Panc1 (cell line): Measurements from ENCODE around the gene TESK2. TPM values are rescaled to one million over a fixed set of nuclear protein-coding genes. Genes with fewer than 3 reads are reported as not detected.

ENCODE experiments used
- ATAC-seq: fragments of 200-7000 bp; cut with Tn5 transposase; 2 replicates; pipeline ENCODE4 v1.9.1; 2020; ENCODE audit warnings: mild to moderate bottlenecking, moderate library complexity
- BruUV-seq: library from RNA; stranded (reverse); fragments of 400-500 nt; replicated peaks from 2 replicates; lab custom pipeline; 2021; lab: Mats Ljungman, UMichigan
- CTCF ChIA-PET: fragments of 300-600 bp; sonication (Branson Sonifier 250); formaldehyde crosslinking; loops from one replicate; lab custom pipeline; 2022; ENCODE audit warnings: antibody characterized with exemption; lab: Charles Lee
- POLR2A ChIA-PET: fragments of 300-600 bp; sonication (Branson Sonifier 250); formaldehyde crosslinking; loops from one replicate; lab custom pipeline; 2022; ENCODE audit warnings: antibody characterized with exemption; lab: Charles Lee
- DNase-seq: peaks from one replicate; pipeline ENCODE4 v3.0.0-alpha.2; 2010; ENCODE audit warnings: low read depth, low spot score
- H3K27ac ChIP-seq: 2 replicates; pipeline ENCODE4 v1.5.1; 2011; ENCODE audit warnings: mild to moderate bottlenecking, low read length, inconsistent platforms
- H3K27me3 ChIP-seq: fragments of 200-500 bp; sonication (Bioruptor generic); 2 replicates; pipeline ENCODE4 v1.6.0; 2014; ENCODE audit warnings: low read length, inconsistent platforms; ENCODE audit not compliant: control insufficient read depth, insufficient read depth
- H3K36me3 ChIP-seq: fragments of 200-500 bp; sonication (Bioruptor generic); 2 replicates; pipeline ENCODE4 v1.5.1; 2014; ENCODE audit warnings: inconsistent platforms, mild to moderate bottlenecking, low read length, moderate library complexity; ENCODE audit not compliant: control insufficient read depth, insufficient read depth
- H3K4me1 ChIP-seq: 2 replicates; pipeline ENCODE4 v1.5.1; 2011; ENCODE audit warnings: inconsistent platforms, mild to moderate bottlenecking, low read length, moderate library complexity; ENCODE audit not compliant: control insufficient read depth, insufficient read depth
- H3K4me3 ChIP-seq, 2 experiments: 2 replicates each; pipeline ENCODE4 v1.5.1; 2011 to 2012; ENCODE audit warnings: low read depth in 2 of 2, low read length in 2 of 2, mild to moderate bottlenecking in 2 of 2, inconsistent platforms in 1 of 2, moderate library complexity in 1 of 2
- H3K9me3 ChIP-seq: fragments of 200-500 bp; sonication (Bioruptor generic); 2 replicates; pipeline ENCODE4 v1.5.1; 2014; ENCODE audit warnings: low read depth, mild to moderate bottlenecking, inconsistent platforms, low read length, moderate library complexity; ENCODE audit not compliant: control insufficient read depth, insufficient read depth
- POLR2AphosphoS5 ChIP-seq: IDR thresholded peaks from 2 replicates; pipeline ENCODE4 v1.6.1; 2012; ENCODE audit warnings: mild to moderate bottlenecking, low read depth, low read length, moderate library complexity
- SIN3A ChIP-seq: IDR thresholded peaks from 2 replicates; pipeline ENCODE4 v1.6.1; 2012; ENCODE audit warnings: low read depth, mild to moderate bottlenecking, low read length, moderate library complexity, borderline replicate concordance; ENCODE audit not compliant: insufficient read depth
- TCF7L2 ChIP-seq: IDR thresholded peaks from 2 replicates; pipeline ENCODE4 v1.6.1; 2011; ENCODE audit warnings: mild to moderate bottlenecking, low read depth, low read length, inconsistent platforms
- in situ Hi-C: cut with HindIII; loops from 2 replicates; pipeline ENCODE4 v1.10.0; 2016; ENCODE audit warnings: low sequenced_read_pairs, low pct_unique_long_range_greater_than_20kb
- intact Hi-C: fragments of 100-400 bp; cut with micrococcal nuclease; formaldehyde crosslinking; loops from one replicate; pipeline ENCODE4 v1.10.0; 2022; ENCODE audit not compliant: unreplicated experiment
- total RNA-seq: library from RNA; stranded (reverse); gene quantifications from one replicate; pipeline ENCODE4 v1.2.1, GENCODE V29; 2021; ENCODE audit not compliant: unreplicated experiment
- TF ChIP-seq, protein P1 (sequence below): fragments of 450-650 bp; IDR thresholded peaks from 2 replicates; pipeline ENCODE4 v1.5.1; 2017; ENCODE audit warnings: mild to moderate bottlenecking
- TF ChIP-seq, protein P2 (sequence below), 2 experiments: IDR thresholded peaks; 2 replicates each; pipeline ENCODE4 v1.6.1; 2011 to 2012; ENCODE audit warnings: low read depth in 2 of 2, control low read depth in 1 of 2, low read length in 1 of 2, mild to moderate bottlenecking in 1 of 2, moderate library complexity in 1 of 2; ENCODE audit not compliant: insufficient read depth in 1 of 2

Gene TESK2
- total RNA-seq, 1 experiment from 2014 or later = 3.3 TPM

DNA sequence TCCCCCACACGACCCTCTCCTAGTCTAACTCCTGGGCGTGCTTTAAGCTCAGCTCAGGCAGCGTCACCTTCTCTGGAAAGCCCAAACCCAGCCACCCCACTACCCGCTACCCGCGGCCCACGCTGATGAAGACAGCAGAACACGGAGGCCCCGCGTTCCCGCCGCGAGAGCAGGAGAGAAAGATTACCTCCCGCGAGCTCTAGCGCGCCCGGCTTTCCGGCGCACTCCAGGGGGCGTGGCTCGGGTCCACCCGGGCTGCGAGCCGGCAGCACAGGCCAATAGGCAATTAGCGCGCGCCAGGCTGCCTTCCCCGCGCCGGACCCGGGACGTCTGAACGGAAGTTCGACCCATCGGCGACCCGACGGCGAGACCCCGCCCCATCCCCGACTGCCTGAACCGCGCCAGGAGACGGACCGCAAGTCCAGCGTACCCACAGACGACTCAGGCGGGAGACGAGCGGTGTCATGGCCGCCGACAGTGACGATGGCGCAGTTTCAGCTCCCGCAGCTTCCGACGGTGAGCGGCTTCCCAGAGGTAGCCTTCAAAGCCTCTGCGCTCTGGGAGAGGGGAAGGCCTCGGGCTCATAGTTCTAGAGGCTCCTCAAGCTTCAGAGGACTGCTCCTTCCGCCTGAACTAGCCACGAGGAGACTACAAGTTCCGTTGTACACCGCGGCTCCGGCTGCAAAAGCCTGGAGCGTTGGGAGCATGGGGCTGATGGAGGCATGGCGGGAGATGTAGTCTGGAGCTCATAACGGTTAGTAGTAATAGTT is 151.0 kb downstream of the TESK2 start, which contains the start of the genes MUTYH and TOE1:
Gene MUTYH (minus strand): TSS at position 652 of the 770 bp plus-strand sequence. CDS start 5,935 bp downstream, outside the sequence.
Gene TOE1 (plus strand): TSS at position 382 of the 770 bp plus-strand sequence. CDS start 83 bp downstream, at position 465.
- intact Hi-C loops (no loop called here), in situ Hi-C loops (no loop called here)
- ATAC-seq (peak; percentile 95), DNase-seq (no peak)
- no TSS peak for BruUV-seq
- Histone ChIP-seq H3K9me3 (no peaks in the 10 kb centered on the region), H3K4me1 (peaks cover 19% of the 10 kb centered on the region), H3K27ac (peak within 1 kb of the TSS; percentile 98), H3K27me3 (no peaks in the 10 kb centered on the region), H3K36me3 (peaks cover 14% of the 10 kb centered on the region), H3K4me3 (peak within 1 kb of the TSS; percentile 89 to 90)
- TF ChIP-seq, protein P1, sequence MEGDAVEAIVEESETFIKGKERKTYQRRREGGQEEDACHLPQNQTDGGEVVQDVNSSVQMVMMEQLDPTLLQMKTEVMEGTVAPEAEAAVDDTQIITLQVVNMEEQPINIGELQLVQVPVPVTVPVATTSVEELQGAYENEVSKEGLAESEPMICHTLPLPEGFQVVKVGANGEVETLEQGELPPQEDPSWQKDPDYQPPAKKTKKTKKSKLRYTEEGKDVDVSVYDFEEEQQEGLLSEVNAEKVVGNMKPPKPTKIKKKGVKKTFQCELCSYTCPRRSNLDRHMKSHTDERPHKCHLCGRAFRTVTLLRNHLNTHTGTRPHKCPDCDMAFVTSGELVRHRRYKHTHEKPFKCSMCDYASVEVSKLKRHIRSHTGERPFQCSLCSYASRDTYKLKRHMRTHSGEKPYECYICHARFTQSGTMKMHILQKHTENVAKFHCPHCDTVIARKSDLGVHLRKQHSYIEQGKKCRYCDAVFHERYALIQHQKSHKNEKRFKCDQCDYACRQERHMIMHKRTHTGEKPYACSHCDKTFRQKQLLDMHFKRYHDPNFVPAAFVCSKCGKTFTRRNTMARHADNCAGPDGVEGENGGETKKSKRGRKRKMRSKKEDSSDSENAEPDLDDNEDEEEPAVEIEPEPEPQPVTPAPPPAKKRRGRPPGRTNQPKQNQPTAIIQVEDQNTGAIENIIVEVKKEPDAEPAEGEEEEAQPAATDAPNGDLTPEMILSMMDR = no peak
- TF ChIP-seq, protein P2, sequence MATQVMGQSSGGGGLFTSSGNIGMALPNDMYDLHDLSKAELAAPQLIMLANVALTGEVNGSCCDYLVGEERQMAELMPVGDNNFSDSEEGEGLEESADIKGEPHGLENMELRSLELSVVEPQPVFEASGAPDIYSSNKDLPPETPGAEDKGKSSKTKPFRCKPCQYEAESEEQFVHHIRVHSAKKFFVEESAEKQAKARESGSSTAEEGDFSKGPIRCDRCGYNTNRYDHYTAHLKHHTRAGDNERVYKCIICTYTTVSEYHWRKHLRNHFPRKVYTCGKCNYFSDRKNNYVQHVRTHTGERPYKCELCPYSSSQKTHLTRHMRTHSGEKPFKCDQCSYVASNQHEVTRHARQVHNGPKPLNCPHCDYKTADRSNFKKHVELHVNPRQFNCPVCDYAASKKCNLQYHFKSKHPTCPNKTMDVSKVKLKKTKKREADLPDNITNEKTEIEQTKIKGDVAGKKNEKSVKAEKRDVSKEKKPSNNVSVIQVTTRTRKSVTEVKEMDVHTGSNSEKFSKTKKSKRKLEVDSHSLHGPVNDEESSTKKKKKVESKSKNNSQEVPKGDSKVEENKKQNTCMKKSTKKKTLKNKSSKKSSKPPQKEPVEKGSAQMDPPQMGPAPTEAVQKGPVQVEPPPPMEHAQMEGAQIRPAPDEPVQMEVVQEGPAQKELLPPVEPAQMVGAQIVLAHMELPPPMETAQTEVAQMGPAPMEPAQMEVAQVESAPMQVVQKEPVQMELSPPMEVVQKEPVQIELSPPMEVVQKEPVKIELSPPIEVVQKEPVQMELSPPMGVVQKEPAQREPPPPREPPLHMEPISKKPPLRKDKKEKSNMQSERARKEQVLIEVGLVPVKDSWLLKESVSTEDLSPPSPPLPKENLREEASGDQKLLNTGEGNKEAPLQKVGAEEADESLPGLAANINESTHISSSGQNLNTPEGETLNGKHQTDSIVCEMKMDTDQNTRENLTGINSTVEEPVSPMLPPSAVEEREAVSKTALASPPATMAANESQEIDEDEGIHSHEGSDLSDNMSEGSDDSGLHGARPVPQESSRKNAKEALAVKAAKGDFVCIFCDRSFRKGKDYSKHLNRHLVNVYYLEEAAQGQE (IDR thresholded peaks at IDR 0.05; ENCODE audit: insufficient read depth in 1 of 2, low read depth in 2 of 2, low read length in 1 of 2) = no peak
- TF ChIP-seq TCF7L2 = peak; percentile 58; the same call in 1 of the 2 replicates
- TF ChIP-seq SIN3A = 0 out of 2 replicates have a peak, but pooled peaks have one; percentile 14
- TF ChIP-seq POLR2AphosphoS5 = peak; percentile 87
- CTCF ChIA-PET = interaction anchor here (0.5 to 2.0 kb wide), 4 partner anchors 151 to 218 kb away, joined by 3 to 10 read pairs (median 6); partner anchors contain the start of genes CCDC163, MMACHC and TESK2
- POLR2A ChIA-PET = interaction anchor here (0.5 to 1.6 kb wide), 4 partner anchors 8 to 915 kb away, joined by 3 to 4 read pairs (median 3); no protein-coding TSS in a partner anchor

DNA sequence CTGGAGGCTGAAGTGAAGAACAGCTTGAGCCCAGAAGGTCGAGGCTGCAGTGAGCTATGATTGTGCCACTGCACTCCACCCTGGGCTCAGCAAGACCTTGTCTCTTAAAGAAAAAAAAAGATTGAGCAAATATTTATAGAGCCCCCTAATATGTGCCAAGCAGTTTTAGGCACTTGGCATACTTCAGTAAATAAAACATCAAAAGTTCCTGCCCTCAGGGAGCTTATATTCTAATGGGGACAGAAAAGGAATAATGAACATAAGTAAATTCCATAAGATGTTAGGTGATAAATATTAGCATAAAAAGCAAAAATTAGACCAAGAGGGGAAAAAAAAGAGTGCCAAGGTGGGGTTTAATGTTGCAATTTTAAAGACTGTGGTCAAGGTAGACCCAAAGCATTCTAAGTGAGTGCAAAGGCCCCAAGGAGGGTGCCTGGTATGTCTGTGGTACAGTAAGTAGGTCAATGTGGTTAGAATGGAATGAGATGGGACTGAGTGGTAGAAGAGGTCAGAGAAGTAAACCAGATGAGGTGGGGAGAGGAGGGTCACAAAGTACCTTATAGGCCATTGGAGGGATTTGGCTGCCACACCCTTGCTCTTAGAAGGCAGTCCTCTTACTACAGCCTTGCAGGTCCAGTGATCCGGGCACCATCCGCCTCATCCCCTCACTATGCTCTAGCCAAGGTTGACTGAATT is 153.2 kb downstream of the TESK2 start:
- CTCF ChIA-PET = no interaction called here
- Histone ChIP-seq H3K27me3 (no peaks in the 10 kb centered on the region), H3K36me3 (peaks cover 6% of the 10 kb centered on the region), H3K9me3 (no peaks in the 10 kb centered on the region), H3K4me1 (peaks cover 19% of the 10 kb centered on the region), H3K4me3 (no peak overlapping the region), H3K27ac (no peak overlapping the region)
- intact Hi-C loops = no loop called here
- no peak for ATAC-seq
- in situ Hi-C loops = no loop called here
- DNase-seq = no peak
- POLR2A ChIA-PET = no interaction called here
- no peak for TF ChIP-seq POLR2AphosphoS5
- TF ChIP-seq, protein P2 (IDR thresholded peaks at IDR 0.05; ENCODE audit: insufficient read depth in 1 of 2, low read depth in 2 of 2, low read length in 1 of 2) = no peak
- no peak for TF ChIP-seq SIN3A
- TF ChIP-seq, protein P1 = no peak
- no peak for TF ChIP-seq TCF7L2
- no TSS peak for BruUV-seq
